HL-60 (cell line): ENCODE data around the gene THSD7B.
"Not testable (repeated sequence)": the region's sequence is repeated elsewhere in the genome, so short reads cannot be mapped to it uniquely, and the experiment has no call there.

Experiments used
- DNase-seq, 2 experiments: peaks; one replicate each; pipeline ENCODE4 v3.0.0-alpha.2; 2010 to 2020; ENCODE audit warnings: low read depth in 1 of 2, low spot score in 1 of 2
- H3K27ac ChIP-seq: fragments of 250-450 bp; sonication (Bioruptor Pico); replicated peaks from 2 replicates; pipeline ENCODE4 v1.5.1; 2020; ENCODE audit warnings: mild to moderate bottlenecking, moderate library complexity
- H3K27me3 ChIP-seq: fragments of 250-450 bp; sonication (Bioruptor Pico); 2 replicates; pipeline ENCODE4 v1.5.1; 2021; ENCODE audit warnings: mild to moderate bottlenecking, moderate library complexity; ENCODE audit not compliant: insufficient read depth, poor library complexity, severe bottlenecking
- H3K4me3 ChIP-seq: replicated peaks from 2 replicates; pipeline ENCODE4 v1.5.1; 2011; ENCODE audit warnings: mild to moderate bottlenecking, control low read depth, low read length; ENCODE audit not compliant: insufficient read depth
- GABPA ChIP-seq: IDR thresholded peaks from 2 replicates; pipeline ENCODE4 v1.6.1; 2012; ENCODE audit warnings: low read depth
- POLR2AphosphoS5 ChIP-seq: IDR thresholded peaks from 2 replicates; pipeline ENCODE4 v1.6.1; 2012; ENCODE audit warnings: low read depth
- SPI1 ChIP-seq: IDR thresholded peaks from 2 replicates; pipeline ENCODE4 v1.6.1; 2012; ENCODE audit warnings: low read depth, mild to moderate bottlenecking, borderline replicate concordance
- TF ChIP-seq, protein P1 (sequence below): IDR thresholded peaks from 2 replicates; pipeline ENCODE4 v1.6.1; 2012; ENCODE audit warnings: low read depth; ENCODE audit not compliant: insufficient replicate concordance
- TF ChIP-seq, protein P2 (sequence below): IDR thresholded peaks from one replicate; pipeline ENCODE4 v1.5.1; 2011; ENCODE audit warnings: low read length, control low read depth, inconsistent platforms; ENCODE audit not compliant: insufficient read depth

Gene THSD7B

DNA sequence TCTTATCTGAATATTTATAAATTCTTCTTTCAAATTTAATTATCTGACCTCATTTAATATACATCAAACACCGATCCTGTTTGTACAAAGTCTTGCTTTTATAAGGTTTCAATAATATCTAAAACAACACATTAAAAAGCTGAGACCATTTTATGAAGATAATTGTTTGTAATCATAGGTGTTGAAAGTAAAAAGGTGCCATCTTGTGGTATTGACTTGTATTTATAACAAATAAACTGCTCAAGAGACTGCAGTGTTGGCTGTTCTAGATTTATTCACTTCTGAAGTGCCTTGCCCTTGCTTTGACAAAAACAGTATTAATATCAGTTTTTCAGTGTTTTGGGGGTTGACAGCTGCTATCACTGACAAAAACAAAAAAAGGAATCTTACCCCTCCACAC lies 912.1 kb downstream of the THSD7B start:
- no peak for DNase-seq
- no peaks in the 10 kb centered on the region for H3K27me3 ChIP-seq
- TF ChIP-seq POLR2AphosphoS5 (no peak), SPI1 (no peak), GABPA (no peak)
- TF ChIP-seq, protein P1, sequence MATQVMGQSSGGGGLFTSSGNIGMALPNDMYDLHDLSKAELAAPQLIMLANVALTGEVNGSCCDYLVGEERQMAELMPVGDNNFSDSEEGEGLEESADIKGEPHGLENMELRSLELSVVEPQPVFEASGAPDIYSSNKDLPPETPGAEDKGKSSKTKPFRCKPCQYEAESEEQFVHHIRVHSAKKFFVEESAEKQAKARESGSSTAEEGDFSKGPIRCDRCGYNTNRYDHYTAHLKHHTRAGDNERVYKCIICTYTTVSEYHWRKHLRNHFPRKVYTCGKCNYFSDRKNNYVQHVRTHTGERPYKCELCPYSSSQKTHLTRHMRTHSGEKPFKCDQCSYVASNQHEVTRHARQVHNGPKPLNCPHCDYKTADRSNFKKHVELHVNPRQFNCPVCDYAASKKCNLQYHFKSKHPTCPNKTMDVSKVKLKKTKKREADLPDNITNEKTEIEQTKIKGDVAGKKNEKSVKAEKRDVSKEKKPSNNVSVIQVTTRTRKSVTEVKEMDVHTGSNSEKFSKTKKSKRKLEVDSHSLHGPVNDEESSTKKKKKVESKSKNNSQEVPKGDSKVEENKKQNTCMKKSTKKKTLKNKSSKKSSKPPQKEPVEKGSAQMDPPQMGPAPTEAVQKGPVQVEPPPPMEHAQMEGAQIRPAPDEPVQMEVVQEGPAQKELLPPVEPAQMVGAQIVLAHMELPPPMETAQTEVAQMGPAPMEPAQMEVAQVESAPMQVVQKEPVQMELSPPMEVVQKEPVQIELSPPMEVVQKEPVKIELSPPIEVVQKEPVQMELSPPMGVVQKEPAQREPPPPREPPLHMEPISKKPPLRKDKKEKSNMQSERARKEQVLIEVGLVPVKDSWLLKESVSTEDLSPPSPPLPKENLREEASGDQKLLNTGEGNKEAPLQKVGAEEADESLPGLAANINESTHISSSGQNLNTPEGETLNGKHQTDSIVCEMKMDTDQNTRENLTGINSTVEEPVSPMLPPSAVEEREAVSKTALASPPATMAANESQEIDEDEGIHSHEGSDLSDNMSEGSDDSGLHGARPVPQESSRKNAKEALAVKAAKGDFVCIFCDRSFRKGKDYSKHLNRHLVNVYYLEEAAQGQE = no peak
- TF ChIP-seq, protein P2, sequence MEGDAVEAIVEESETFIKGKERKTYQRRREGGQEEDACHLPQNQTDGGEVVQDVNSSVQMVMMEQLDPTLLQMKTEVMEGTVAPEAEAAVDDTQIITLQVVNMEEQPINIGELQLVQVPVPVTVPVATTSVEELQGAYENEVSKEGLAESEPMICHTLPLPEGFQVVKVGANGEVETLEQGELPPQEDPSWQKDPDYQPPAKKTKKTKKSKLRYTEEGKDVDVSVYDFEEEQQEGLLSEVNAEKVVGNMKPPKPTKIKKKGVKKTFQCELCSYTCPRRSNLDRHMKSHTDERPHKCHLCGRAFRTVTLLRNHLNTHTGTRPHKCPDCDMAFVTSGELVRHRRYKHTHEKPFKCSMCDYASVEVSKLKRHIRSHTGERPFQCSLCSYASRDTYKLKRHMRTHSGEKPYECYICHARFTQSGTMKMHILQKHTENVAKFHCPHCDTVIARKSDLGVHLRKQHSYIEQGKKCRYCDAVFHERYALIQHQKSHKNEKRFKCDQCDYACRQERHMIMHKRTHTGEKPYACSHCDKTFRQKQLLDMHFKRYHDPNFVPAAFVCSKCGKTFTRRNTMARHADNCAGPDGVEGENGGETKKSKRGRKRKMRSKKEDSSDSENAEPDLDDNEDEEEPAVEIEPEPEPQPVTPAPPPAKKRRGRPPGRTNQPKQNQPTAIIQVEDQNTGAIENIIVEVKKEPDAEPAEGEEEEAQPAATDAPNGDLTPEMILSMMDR = no peak

DNA sequence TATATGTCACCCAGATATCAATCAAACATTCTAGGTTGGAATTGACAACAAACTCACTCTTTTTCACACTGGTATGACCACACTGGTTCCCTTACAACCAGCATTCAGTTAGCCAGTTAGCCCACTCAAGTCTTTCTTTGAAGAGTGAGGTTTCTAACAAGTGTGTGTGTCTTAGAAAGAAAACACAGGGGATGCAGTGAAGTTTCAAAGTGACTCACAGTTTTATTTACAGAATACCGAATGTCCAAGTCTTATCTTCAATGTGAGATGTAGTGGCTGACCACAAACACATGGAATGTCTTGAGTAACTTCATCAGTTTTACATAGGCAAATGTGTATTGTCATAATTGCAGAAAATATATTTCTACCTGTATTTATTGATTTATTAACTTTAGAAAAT lies 924.2 kb downstream of the THSD7B start:
- TF ChIP-seq GABPA = no peak
- no peak for TF ChIP-seq POLR2AphosphoS5
- TF ChIP-seq, protein P1 = no peak
- H3K4me3 ChIP-seq = no peak overlapping the region
- H3K27ac ChIP-seq = no peak overlapping the region
- no peaks in the 10 kb centered on the region for H3K27me3 ChIP-seq
- DNase-seq = no peak

More for the DNA sequence above, 912.1 kb downstream of the THSD7B start:
- H3K4me3 ChIP-seq = no peak overlapping the region
- H3K27ac ChIP-seq = no peak overlapping the region

DNA sequence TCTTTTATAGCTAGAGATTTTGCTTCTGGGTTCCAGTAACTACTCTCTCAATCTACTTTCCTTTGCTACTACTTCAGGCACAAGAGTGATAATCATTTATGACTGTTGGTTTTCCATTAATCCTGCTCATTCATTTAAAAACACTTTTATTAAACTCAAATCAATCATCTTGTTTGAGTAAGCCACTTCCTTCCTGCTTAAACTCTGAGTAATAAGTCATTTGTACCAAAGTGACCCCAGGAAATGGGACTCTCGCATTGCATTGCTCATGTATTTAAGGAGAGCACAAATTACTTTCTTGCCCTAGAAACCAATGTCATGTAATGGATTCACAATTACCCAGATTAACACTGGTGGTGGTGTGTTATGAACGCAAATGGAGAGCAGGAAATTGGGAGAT lies 928.2 kb downstream of the THSD7B start:
- no peak overlapping the region for H3K27ac ChIP-seq
- no peak overlapping the region for H3K4me3 ChIP-seq
- H3K27me3 ChIP-seq = no peaks in the 10 kb centered on the region
- TF ChIP-seq, protein P1 = no peak
- no peak for TF ChIP-seq GABPA
- TF ChIP-seq, protein P2 = no peak
- no peak for TF ChIP-seq SPI1
- TF ChIP-seq POLR2AphosphoS5 = no peak
- DNase-seq = no peak

DNA sequence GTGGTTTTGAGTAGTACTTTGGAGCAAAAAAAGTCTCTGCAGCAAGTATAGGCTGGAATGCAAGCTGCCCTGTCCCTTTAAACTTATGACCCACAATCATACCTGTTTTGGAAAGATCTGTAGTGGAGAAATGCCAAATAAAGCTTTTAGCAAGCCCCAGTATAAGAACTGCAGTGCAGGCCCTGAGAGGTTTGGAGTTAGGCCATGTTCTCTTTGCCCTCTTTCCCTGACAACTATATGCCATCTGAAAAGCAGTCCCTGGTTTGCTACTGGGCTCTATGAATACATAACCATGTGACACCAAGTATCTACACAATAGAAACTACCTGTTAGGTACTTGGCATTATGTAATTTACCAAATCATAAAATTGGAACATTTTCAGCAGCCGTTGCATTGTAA lies 931.6 kb downstream of the THSD7B start:
- no peak for DNase-seq
- H3K4me3 ChIP-seq = no peak overlapping the region

DNA sequence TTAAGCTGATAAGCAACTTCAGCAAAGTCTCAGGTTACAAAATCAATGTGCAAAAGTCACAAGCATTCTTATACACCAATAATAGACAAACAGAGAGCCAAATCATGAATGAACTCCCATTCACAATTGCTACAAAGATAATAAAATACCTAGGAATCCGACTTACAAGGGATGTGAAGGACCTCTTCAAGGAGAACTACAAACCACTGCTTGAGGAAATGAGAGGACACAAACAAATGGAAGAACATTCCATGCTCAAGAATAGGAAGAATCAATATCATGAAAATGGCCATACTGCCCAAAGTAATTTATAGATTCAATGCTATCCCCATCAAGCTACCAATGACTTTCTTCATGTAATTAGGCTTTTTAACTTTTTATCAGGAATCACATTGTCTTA lies 934.9 kb downstream of the THSD7B start:
- not testable (repeated sequence) for DNase-seq, H3K27me3 ChIP-seq, H3K4me3 ChIP-seq, H3K27ac ChIP-seq

More for the DNA sequence above, 931.6 kb downstream of the THSD7B start:
- TF ChIP-seq SPI1 (no peak), GABPA (no peak), POLR2AphosphoS5 (no peak)
- TF ChIP-seq, protein P2 = no peak
- Histone ChIP-seq H3K27ac (no peak overlapping the region), H3K27me3 (no peaks in the 10 kb centered on the region)
